HG03460 (cell line): Measurements from ENCODE around the gene DLG5.

ENCODE experiments used
- ATAC-seq: cut with Tn5 transposase; IDR thresholded peaks from one replicate; pipeline ENCODE4 v1.9.1; 2021; ENCODE audit not compliant: unreplicated experiment

Gene DLG5

GRCh38 chr10:77915319-77916105 lies 11.0 kb downstream of the DLG5 start:
- ATAC-seq: no peak

GRCh38 chr10:77913090-77913489 lies 13.5 kb downstream of the DLG5 start:
- ATAC-seq: no peak

GRCh38 chr10:77912576-77912975 lies 14.0 kb downstream of the DLG5 start:
- ATAC-seq: no peak

GRCh38 chr10:77911535-77912123 lies 14.9 kb downstream of the DLG5 start:
- no peak for ATAC-seq

GRCh38 chr10:77910524-77911145 lies 15.9 kb downstream of the DLG5 start:
- ATAC-seq: no peak

GRCh38 chr10:77909749-77910375 lies 16.7 kb downstream of the DLG5 start:
- no peak for ATAC-seq

- ATAC-seq: no peak
Observed at GRCh38 chr10:77909021-77909748, 17.4 kb downstream of the DLG5 start.

GRCh38 chr10:77907900-77908717 lies 18.4 kb downstream of the DLG5 start:
- ATAC-seq: no peak

- no peak for ATAC-seq
Observed at GRCh38 chr10:77907462-77907861, 19.1 kb downstream of the DLG5 start.

GRCh38 chr10:77906951-77907421 lies 19.6 kb downstream of the DLG5 start:
- no peak for ATAC-seq

GRCh38 chr10:77905781-77906180 lies 20.8 kb downstream of the DLG5 start:
- ATAC-seq: no peak

GRCh38 chr10:77905086-77905748 lies 21.3 kb downstream of the DLG5 start:
- no peak for ATAC-seq

GRCh38 chr10:77904100-77904840 lies 22.3 kb downstream of the DLG5 start:
- ATAC-seq: no peak

GRCh38 chr10:77902159-77902558 lies 24.4 kb downstream of the DLG5 start:
- ATAC-seq: no peak

- no peak for ATAC-seq
Observed at GRCh38 chr10:77901743-77902142, 24.8 kb downstream of the DLG5 start.

GRCh38 chr10:77899690-77900089 lies 26.9 kb downstream of the DLG5 start:
- no peak for ATAC-seq

- no peak for ATAC-seq
Observed at GRCh38 chr10:77899080-77899477, 27.5 kb downstream of the DLG5 start.

GRCh38 chr10:77898323-77899079 lies 28.1 kb downstream of the DLG5 start:
- ATAC-seq: no peak
